Thyroid gland (tissue), 4 donors: ENCODE results near the gene PAX5. TPM values are rescaled to one million over a fixed set of nuclear protein-coding genes. Genes with fewer than 3 reads are reported as not detected.

Experiments
- DNase-seq, 2 donors: peaks; one replicate each; pipeline ENCODE4 v3.0.0-alpha.2; 2019
- H3K27ac ChIP-seq, 3 donors: fragments of 200-600 bp; sonication (generic); 1 replicate in 2 of 3; 2 replicates in 1 of 3; pipeline ENCODE4 v1.5.1; 2016 to 2019; ENCODE audit warnings: mild to moderate bottlenecking in 1 of 3, moderate library complexity in 1 of 3
- H3K27me3 ChIP-seq: fragments of 200-600 bp; sonication (generic); one replicate; pipeline ENCODE4 v1.5.1; 2019
- H3K36me3 ChIP-seq, 2 donors: fragments of 200-600 bp; sonication (generic); one replicate each; pipeline ENCODE4 v1.5.1; 2016 to 2019
- H3K4me1 ChIP-seq, 2 donors: fragments of 200-600 bp; sonication (generic); one replicate each; pipeline ENCODE4 v1.5.1; 2017 to 2019
- H3K4me3 ChIP-seq, 3 donors: fragments of 200-600 bp; sonication (generic); replicated peaks in 1 of 3; 1 replicate in 2 of 3; 2 replicates in 1 of 3; pipeline ENCODE4 v1.5.1; 2016; ENCODE audit warnings: mild to moderate bottlenecking in 1 of 3
- H3K9me3 ChIP-seq: fragments of 200-600 bp; sonication (generic); one replicate; pipeline ENCODE4 v1.5.1; 2017
- POLR2A ChIP-seq, 2 donors: fragments of 450-650 bp; IDR thresholded peaks; one replicate each; pipeline ENCODE4 v1.6.1; 2017; ENCODE audit warnings: antibody characterized with exemption in 2 of 2, mild to moderate bottlenecking in 2 of 2, moderate library complexity in 1 of 2
- WGBS, 2 donors: methylation state at CpG; one replicate each; pipeline ENCODE4 v1.1.5; 2017; 5-methylcytosine and 5-hydroxymethylcytosine counted together
- intact Hi-C: fragments of 100-400 bp; cut with DNase I; formaldehyde crosslinking; loops from one replicate; pipeline ENCODE4 v1.15.1; 2023
- total RNA-seq, 4 donors: library from RNA; depleted of rRNA; stranded (reverse); fragments of >200 nt; gene quantifications; one replicate each; pipeline ENCODE4 v1.2.3, GENCODE V29; 2016
- TF ChIP-seq, protein P1 (sequence below), 6 experiments: fragments of 200-600 bp in 3 of 6; fragments of 450-650 bp in 3 of 6; sonication (generic) in 3 of 6; IDR thresholded peaks; one replicate each; pipeline ENCODE4 v1.5.1; 2016 to 2019; ENCODE audit warnings: antibody characterized with exemption in 6 of 6, mild to moderate bottlenecking in 2 of 6, inconsistent platforms in 1 of 6, moderate library complexity in 1 of 6

Gene PAX5
- total RNA-seq, 4 donors from 2014 or later = 0.68 TPM; not detected in 3

DNA sequence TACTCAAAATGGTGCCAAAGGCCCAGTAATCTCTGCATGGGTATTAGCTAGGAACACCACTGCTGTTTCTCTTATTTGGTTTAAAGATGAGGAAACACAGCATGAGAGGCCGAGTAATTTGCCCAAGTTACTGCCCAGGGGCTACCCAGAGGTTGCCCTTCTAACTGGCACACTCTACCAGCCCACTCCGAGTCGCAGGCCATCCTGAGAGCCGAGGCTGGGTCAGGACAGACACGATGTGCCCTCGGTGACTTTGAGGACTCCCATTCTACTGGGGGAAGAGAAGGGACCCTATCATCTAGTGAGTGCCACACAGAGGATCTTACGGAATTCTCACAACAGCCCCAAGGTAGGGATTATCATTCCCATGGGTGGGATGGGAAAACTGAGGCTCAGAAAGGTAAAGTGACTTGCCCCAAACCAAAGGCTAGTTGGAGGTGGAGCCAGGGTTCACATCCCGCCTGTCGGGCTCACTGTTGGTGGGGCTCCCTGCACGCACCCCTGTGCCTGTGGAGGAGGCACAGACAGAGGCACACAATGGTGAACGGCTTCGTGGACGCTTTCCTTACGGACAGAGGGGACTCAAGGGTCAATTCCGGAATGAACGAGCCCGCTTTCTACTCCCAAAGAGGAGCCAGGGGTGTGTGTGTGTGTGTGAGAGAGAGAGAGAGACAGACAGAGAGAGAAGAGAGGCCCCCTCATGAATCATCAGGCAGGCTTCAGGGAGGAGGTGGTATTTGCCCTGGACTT is 236.4 kb downstream of the PAX5 start:
- no peak for DNase-seq
- TF ChIP-seq, protein P1, sequence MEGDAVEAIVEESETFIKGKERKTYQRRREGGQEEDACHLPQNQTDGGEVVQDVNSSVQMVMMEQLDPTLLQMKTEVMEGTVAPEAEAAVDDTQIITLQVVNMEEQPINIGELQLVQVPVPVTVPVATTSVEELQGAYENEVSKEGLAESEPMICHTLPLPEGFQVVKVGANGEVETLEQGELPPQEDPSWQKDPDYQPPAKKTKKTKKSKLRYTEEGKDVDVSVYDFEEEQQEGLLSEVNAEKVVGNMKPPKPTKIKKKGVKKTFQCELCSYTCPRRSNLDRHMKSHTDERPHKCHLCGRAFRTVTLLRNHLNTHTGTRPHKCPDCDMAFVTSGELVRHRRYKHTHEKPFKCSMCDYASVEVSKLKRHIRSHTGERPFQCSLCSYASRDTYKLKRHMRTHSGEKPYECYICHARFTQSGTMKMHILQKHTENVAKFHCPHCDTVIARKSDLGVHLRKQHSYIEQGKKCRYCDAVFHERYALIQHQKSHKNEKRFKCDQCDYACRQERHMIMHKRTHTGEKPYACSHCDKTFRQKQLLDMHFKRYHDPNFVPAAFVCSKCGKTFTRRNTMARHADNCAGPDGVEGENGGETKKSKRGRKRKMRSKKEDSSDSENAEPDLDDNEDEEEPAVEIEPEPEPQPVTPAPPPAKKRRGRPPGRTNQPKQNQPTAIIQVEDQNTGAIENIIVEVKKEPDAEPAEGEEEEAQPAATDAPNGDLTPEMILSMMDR (IDR thresholded peaks at IDR 0.05) = no peak
- TF ChIP-seq POLR2A (IDR thresholded peaks at IDR 0.05) = no peak
- intact Hi-C loops = no loop called here
- Histone ChIP-seq H3K4me3 (no peak overlapping the region), H3K27me3 (no peaks in the 10 kb centered on the region), H3K9me3 (no peaks in the 10 kb centered on the region), H3K27ac (no peak overlapping the region), H3K36me3 (no peaks in the 10 kb centered on the region), H3K4me1 (no peaks in the 10 kb centered on the region)
- 80 to 90% methylated on average over 16 to 17 of the region's 17 CpGs for WGBS, 2 donors

GRCh38 chr9:36796671-36797419 is 237.2 kb downstream of the PAX5 start:
- 66 to 78% methylated on average over 5 of the region's 5 CpGs for WGBS, 2 donors
- Histone ChIP-seq H3K27me3 (no peaks in the 10 kb centered on the region), H3K9me3 (no peaks in the 10 kb centered on the region), H3K4me1 (no peaks in the 10 kb centered on the region), H3K27ac (no peak overlapping the region), H3K36me3 (no peaks in the 10 kb centered on the region), H3K4me3 (no peak overlapping the region)
- intact Hi-C loops = no loop called here
- DNase-seq = no peak
- TF ChIP-seq, protein P1 (IDR thresholded peaks at IDR 0.05) = no peak
- no peak for TF ChIP-seq POLR2A (IDR thresholded peaks at IDR 0.05)

DNA sequence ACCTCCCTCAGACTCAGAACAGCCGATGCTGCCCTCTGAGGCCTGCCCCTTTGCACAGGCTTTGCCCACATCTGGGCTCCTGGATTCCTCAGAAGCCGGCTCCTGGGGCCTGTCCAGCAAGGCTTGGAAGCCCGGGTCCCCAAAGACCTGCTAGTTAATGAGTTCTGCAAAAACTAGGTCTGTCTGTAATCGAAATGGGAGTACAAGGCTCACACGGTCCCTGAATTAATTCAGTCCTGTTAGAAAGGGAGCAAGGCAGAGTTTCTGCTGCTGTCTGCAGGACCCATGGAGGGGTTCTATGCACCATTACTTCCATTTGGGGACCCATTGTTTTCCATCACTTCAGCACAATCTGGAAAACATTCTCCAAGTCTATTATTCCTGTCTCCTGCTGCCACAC is 239.6 kb downstream of the PAX5 start:
- no peak for TF ChIP-seq POLR2A (IDR thresholded peaks at IDR 0.05)
- TF ChIP-seq, protein P1 (IDR thresholded peaks at IDR 0.05) = no peak
- no peaks in the 10 kb centered on the region for H3K4me1 ChIP-seq

DNA sequence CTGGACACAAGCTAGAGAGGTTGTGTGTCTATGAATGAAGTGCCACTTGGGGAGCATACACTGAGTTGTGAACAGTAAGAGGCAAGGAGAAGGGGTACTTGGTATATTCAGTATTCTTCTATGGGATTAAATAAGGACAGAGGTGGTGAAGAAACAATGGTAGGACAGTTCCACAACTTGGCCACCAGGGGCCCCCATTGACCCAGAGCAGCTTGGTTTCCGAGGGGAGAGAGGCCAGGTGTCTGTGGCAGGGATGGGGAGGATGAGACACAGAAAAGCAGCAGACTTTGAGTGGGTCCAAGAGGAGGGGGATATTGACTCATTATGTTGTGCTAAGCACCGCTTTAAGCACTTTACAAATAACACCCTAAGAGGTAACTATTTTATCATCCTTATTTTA is 240.8 kb downstream of the PAX5 start:
- Histone ChIP-seq H3K4me1 (no peaks in the 10 kb centered on the region), H3K27me3 (no peaks in the 10 kb centered on the region), H3K9me3 (no peaks in the 10 kb centered on the region), H3K4me3 (no peak overlapping the region), H3K27ac (no peak overlapping the region), H3K36me3 (no peaks in the 10 kb centered on the region)
- intact Hi-C loops = no loop called here
- 61 to 67% methylated on average over 2 of the region's 2 CpGs for WGBS, 2 donors
- TF ChIP-seq, protein P1 (IDR thresholded peaks at IDR 0.05) = no peak
- TF ChIP-seq POLR2A (IDR thresholded peaks at IDR 0.05) = no peak
- DNase-seq = no peak

More for the DNA sequence above, 239.6 kb downstream of the PAX5 start:
- intact Hi-C loops = no loop called here
- Histone ChIP-seq H3K4me3 (no peak overlapping the region), H3K27me3 (no peaks in the 10 kb centered on the region), H3K36me3 (no peaks in the 10 kb centered on the region), H3K27ac (no peak overlapping the region), H3K9me3 (no peaks in the 10 kb centered on the region)
- DNase-seq = no peak
- 72 to 78% methylated on average over 3 to 5 of the region's 5 CpGs for WGBS, 2 donors
